CD1c-positive myeloid dendritic cell (primary cell): ENCODE results near the gene IDH2.
"Not testable (repeated sequence)": the region's sequence is repeated elsewhere in the genome, so short reads cannot be mapped to it uniquely, and the experiment has no call there.

Source experiments
- DNase-seq: peaks from one replicate; pipeline ENCODE4 v3.0.0-alpha.2; 2016; ENCODE audit errors: extremely low spot score

IDH2 gene

GRCh38 chr15:90084876-90085423 lies 17.3 kb downstream of the IDH2 start:
- DNase-seq, result no peak

- DNase-seq, result no peak
Measured at GRCh38 chr15:90083954-90084607, 18.2 kb downstream of the IDH2 start.

- no peak for DNase-seq
Measured at GRCh38 chr15:90083419-90083818, 18.8 kb downstream of the IDH2 start.

GRCh38 chr15:90082140-90082715 lies 20.0 kb downstream of the IDH2 start:
- DNase-seq, result no peak

GRCh38 chr15:90080818-90081393 lies 21.4 kb downstream of the IDH2 start:
- no peak for DNase-seq

GRCh38 chr15:90080458-90080755 lies 21.9 kb downstream of the IDH2 start:
- DNase-seq, result no peak

GRCh38 chr15:90079619-90080457 lies 22.4 kb downstream of the IDH2 start:
- DNase-seq, result no peak

- DNase-seq, result no peak
Measured at GRCh38 chr15:90078965-90079364, 23.3 kb downstream of the IDH2 start.

- no peak for DNase-seq
Measured at GRCh38 chr15:90076716-90077115, 25.6 kb downstream of the IDH2 start.

GRCh38 chr15:90075420-90076289 lies 26.6 kb downstream of the IDH2 start:
- DNase-seq, result no peak

- no peak for DNase-seq
Measured at GRCh38 chr15:90074916-90075315, 27.4 kb downstream of the IDH2 start.

- DNase-seq, result no peak
Measured at GRCh38 chr15:90074023-90074422, 28.2 kb downstream of the IDH2 start.

- no peak for DNase-seq
Measured at GRCh38 chr15:90072978-90073640, 29.2 kb downstream of the IDH2 start.

- peak; percentile 87 for DNase-seq
Measured at GRCh38 chr15:90071220-90071807, 31.0 kb downstream of the IDH2 start.

GRCh38 chr15:90070623-90071022 lies 31.6 kb downstream of the IDH2 start:
- not testable (repeated sequence) for DNase-seq

- DNase-seq, result no peak
Measured at GRCh38 chr15:90067953-90068606, 34.2 kb downstream of the IDH2 start.

- no peak for DNase-seq
Measured at GRCh38 chr15:90067181-90067952, 34.9 kb downstream of the IDH2 start.

- DNase-seq, result no peak
Measured at GRCh38 chr15:90065682-90066049, 36.6 kb downstream of the IDH2 start.
